Neuronal stem cell (in vitro differentiated cells): ENCODE measurements around the gene CD226.

ENCODE experiments used
- DNase-seq: peaks from one replicate; pipeline ENCODE4 v3.0.0-alpha.2; 2013; ENCODE audit warnings: low spot score
- H2AFZ ChIP-seq: one replicate; pipeline ENCODE4 v1.6.1; 2013; ENCODE audit warnings: mild to moderate bottlenecking, low read length, inconsistent platforms
- H2AK5ac ChIP-seq: 2 replicates; pipeline ENCODE4 v1.6.1; 2013; ENCODE audit warnings: low read depth, mild to moderate bottlenecking, inconsistent platforms, low read length, moderate library complexity, mixed read lengths
- H2BK120ac ChIP-seq: 2 replicates; pipeline ENCODE4 v1.6.1; 2013; ENCODE audit warnings: low read depth, mild to moderate bottlenecking, inconsistent platforms, low read length, moderate library complexity, mixed read lengths
- H2BK12ac ChIP-seq: one replicate; pipeline ENCODE4 v1.6.1; 2013; ENCODE audit warnings: low read length, inconsistent platforms
- H2BK15ac ChIP-seq: 2 replicates; pipeline ENCODE4 v1.6.1; 2013; ENCODE audit warnings: mild to moderate bottlenecking, low read length, inconsistent platforms, mixed read lengths
- H2BK5ac ChIP-seq: one replicate; pipeline ENCODE4 v1.6.1; 2013; ENCODE audit warnings: inconsistent platforms, mild to moderate bottlenecking, low read length, moderate library complexity
- H3K14ac ChIP-seq: one replicate; pipeline ENCODE4 v1.6.1; 2013; ENCODE audit warnings: low read length, inconsistent platforms
- H3K18ac ChIP-seq: 2 replicates; pipeline ENCODE4 v1.6.1; 2013; ENCODE audit warnings: low read length, inconsistent platforms
- H3K23ac ChIP-seq: 2 replicates; pipeline ENCODE4 v1.6.1; 2013; ENCODE audit warnings: low read depth, mild to moderate bottlenecking, mixed read lengths, low read length, inconsistent platforms; ENCODE audit not compliant: poor library complexity
- H3K27ac ChIP-seq: replicated peaks from 3 replicates; pipeline ENCODE4 v1.5.1; 2013; ENCODE audit warnings: low read length, inconsistent platforms
- H3K27me3 ChIP-seq, 3 experiments: 2 replicates each; pipeline ENCODE4 v1.6.1; 2013; ENCODE audit warnings: low read length in 3 of 3, mild to moderate bottlenecking in 2 of 3, inconsistent platforms in 1 of 3, low read depth in 1 of 3, mixed read lengths in 1 of 3, moderate library complexity in 1 of 3; ENCODE audit not compliant: control insufficient read depth in 3 of 3, insufficient read depth in 3 of 3
- H3K36me3 ChIP-seq, 2 donors: replicated peaks in 1 of 2; 2 replicates each; pipeline ENCODE4 v1.6.1; 2013; ENCODE audit warnings: low read length in 2 of 2; ENCODE audit not compliant: control insufficient read depth in 2 of 2, insufficient read depth in 2 of 2
- H3K4ac ChIP-seq: 2 replicates; pipeline ENCODE4 v1.6.1; 2013; ENCODE audit warnings: inconsistent platforms, mild to moderate bottlenecking, low read length, moderate library complexity
- H3K4me1 ChIP-seq, 2 donors: 1 replicate in 1 of 2; 2 replicates in 1 of 2; pipeline ENCODE4 v1.6.1; 2013; ENCODE audit warnings: low read length in 2 of 2, low read depth in 1 of 2; ENCODE audit not compliant: control insufficient read depth in 2 of 2, insufficient read depth in 1 of 2
- H3K4me2 ChIP-seq: one replicate; pipeline ENCODE4 v1.6.1; 2013; ENCODE audit warnings: mild to moderate bottlenecking, low read length, inconsistent platforms; ENCODE audit not compliant: insufficient read depth, poor library complexity, severe bottlenecking
- H3K4me3 ChIP-seq, 2 donors: 2 replicates each; pipeline ENCODE4 v1.5.1; 2013; ENCODE audit warnings: low read length in 2 of 2, mild to moderate bottlenecking in 2 of 2, inconsistent platforms in 1 of 2, moderate library complexity in 1 of 2
- H3K79me1 ChIP-seq: one replicate; pipeline ENCODE4 v1.6.1; 2013; ENCODE audit warnings: low read depth, mild to moderate bottlenecking, inconsistent platforms, low read length, moderate library complexity
- H3K9ac ChIP-seq: one replicate; pipeline ENCODE4 v1.6.1; 2013; ENCODE audit warnings: mild to moderate bottlenecking, low read depth, low read length, inconsistent platforms; ENCODE audit not compliant: poor library complexity
- H3K9me3 ChIP-seq, 2 donors: replicated peaks in 1 of 2; 2 replicates each; pipeline versions ENCODE3 to v1.6.1; 2013; ENCODE audit warnings: low read length in 2 of 2, mild to moderate bottlenecking in 2 of 2, inconsistent platforms in 1 of 2, low read depth in 1 of 2, mixed read lengths in 1 of 2, moderate library complexity in 1 of 2; ENCODE audit not compliant: control insufficient read depth in 2 of 2, insufficient read depth in 1 of 2
- H4K8ac ChIP-seq: one replicate; pipeline ENCODE4 v1.6.1; 2013; ENCODE audit warnings: low read depth, mild to moderate bottlenecking, inconsistent platforms, low read length, moderate library complexity
- H4K91ac ChIP-seq: one replicate; pipeline ENCODE4 v1.6.1; 2013; ENCODE audit warnings: low read length, low read depth, mild to moderate bottlenecking, inconsistent platforms; ENCODE audit not compliant: poor library complexity
- whole genome bisulfite sequencing, 2 donors: extraction: QIAGEN DNeasy Blood & Tissue Kit; methylation state at CpG; one replicate each; pipeline ENCODE4 v1.1.7; 2013; ENCODE audit warnings: missing lambda C conversion rate in 2 of 2, mixed read lengths in 1 of 2; ENCODE audit not compliant: insufficient read length in 2 of 2, insufficient replicate concordance in 1 of 2; ENCODE audit errors: extremely low coverage in 2 of 2; 5-methylcytosine and 5-hydroxymethylcytosine counted together

Gene CD226

GRCh38 chr18:69819460-69819859 lies 128.2 kb downstream of the CD226 start:
- Histone ChIP-seq H3K14ac (no peak overlapping the region), H2BK5ac (no peak overlapping the region), H2BK120ac (no peak overlapping the region), H2AK5ac (no peak overlapping the region), H3K4me2 (no peak overlapping the region), H4K91ac (no peak overlapping the region), H3K18ac (no peak overlapping the region), H2BK12ac (no peak overlapping the region), H3K36me3 (no peaks in the 10 kb centered on the region), H3K9ac (no peak overlapping the region), H3K79me1 (no peaks in the 10 kb centered on the region), H3K4ac (no peak overlapping the region), H2BK15ac (no peak overlapping the region), H2AFZ (no peak overlapping the region), H3K27me3 (no peaks in the 10 kb centered on the region), H4K8ac (no peak overlapping the region), H3K9me3 (no peaks in the 10 kb centered on the region), H3K27ac (no peak overlapping the region), H3K4me3 (no peak overlapping the region), H3K4me1 (no peaks in the 10 kb centered on the region), H3K23ac (no peak overlapping the region)
- WGBS, 2 donors: no CpG with 5 or more reads among the region's 2 CpGs
- no peak for DNase-seq

- no CpG with 5 or more reads among the region's 5 CpGs for WGBS, 2 donors
- no peaks in the 10 kb centered on the region for H3K36me3 ChIP-seq
- no peak overlapping the region for H4K8ac ChIP-seq
- H4K91ac ChIP-seq: no peak overlapping the region
- no peak overlapping the region for H2BK15ac ChIP-seq
- H2AK5ac ChIP-seq: no peak overlapping the region
- H3K23ac ChIP-seq: no peak overlapping the region
- H3K9ac ChIP-seq: no peak overlapping the region
- H3K27me3 ChIP-seq: no peaks in the 10 kb centered on the region
- no peak overlapping the region for H3K27ac ChIP-seq
- no peak overlapping the region for H2AFZ ChIP-seq
- no peak overlapping the region for H2BK12ac ChIP-seq
- H3K14ac ChIP-seq: no peak overlapping the region
- no peak overlapping the region for H3K4me2 ChIP-seq
- no peak overlapping the region for H2BK120ac ChIP-seq
- no peak overlapping the region for H3K4ac ChIP-seq
- H2BK5ac ChIP-seq: no peak overlapping the region
- H3K4me1 ChIP-seq: no peaks in the 10 kb centered on the region
- no peak overlapping the region for H3K18ac ChIP-seq
- no peak for DNase-seq
- H3K9me3 ChIP-seq: peaks cover 0 to 3% of the 10 kb centered on the region in 2 donors
- no peak overlapping the region for H3K4me3 ChIP-seq
- H3K79me1 ChIP-seq: no peaks in the 10 kb centered on the region
Observed at GRCh38 chr18:69817335-69817940, 130.2 kb downstream of the CD226 start.

- no peak overlapping the region for H3K4ac ChIP-seq
- H2BK120ac ChIP-seq: no peak overlapping the region
- no peak overlapping the region for H2BK12ac ChIP-seq
- H3K4me2 ChIP-seq: no peak overlapping the region
- H3K4me1 ChIP-seq: no peaks in the 10 kb centered on the region
- no peak overlapping the region for H3K23ac ChIP-seq
- H3K14ac ChIP-seq: no peak overlapping the region
- H2BK5ac ChIP-seq: no peak overlapping the region
- no peak overlapping the region for H4K91ac ChIP-seq
- no peak overlapping the region for H2AK5ac ChIP-seq
- no peak overlapping the region for H3K9ac ChIP-seq
- H3K4me3 ChIP-seq: no peak overlapping the region
- no peaks in the 10 kb centered on the region for H3K79me1 ChIP-seq
- no peak overlapping the region for H2BK15ac ChIP-seq
- H3K36me3 ChIP-seq: no peaks in the 10 kb centered on the region
- no peak overlapping the region for H2AFZ ChIP-seq
- H4K8ac ChIP-seq: no peak overlapping the region
- H3K27ac ChIP-seq: no peak overlapping the region
- WGBS, 2 donors: no CpG with 5 or more reads among the region's 4 CpGs
- H3K18ac ChIP-seq: no peak overlapping the region
- no peak for DNase-seq
- H3K27me3 ChIP-seq: no peaks in the 10 kb centered on the region
- H3K9me3 ChIP-seq: peaks cover 0 to 3% of the 10 kb centered on the region in 2 donors
Observed at GRCh38 chr18:69814861-69815385, 132.8 kb downstream of the CD226 start.

- H3K18ac ChIP-seq: no peak overlapping the region
- H2BK120ac ChIP-seq: no peak overlapping the region
- H2BK12ac ChIP-seq: no peak overlapping the region
- H3K4me2 ChIP-seq: no peak overlapping the region
- no peak overlapping the region for H2AFZ ChIP-seq
- WGBS, 2 donors: no CpG with 5 or more reads among the region's 1 CpG
- no peak overlapping the region for H2AK5ac ChIP-seq
- H3K4me3 ChIP-seq: no peak overlapping the region
- H3K36me3 ChIP-seq: no peaks in the 10 kb centered on the region
- H3K27ac ChIP-seq: no peak overlapping the region
- peaks cover 0 to 3% of the 10 kb centered on the region in 2 donors for H3K9me3 ChIP-seq
- H2BK5ac ChIP-seq: no peak overlapping the region
- H3K4ac ChIP-seq: no peak overlapping the region
- no peak overlapping the region for H2BK15ac ChIP-seq
- H3K79me1 ChIP-seq: no peaks in the 10 kb centered on the region
- H3K23ac ChIP-seq: no peak overlapping the region
- no peaks in the 10 kb centered on the region for H3K4me1 ChIP-seq
- DNase-seq: no peak
- no peak overlapping the region for H3K9ac ChIP-seq
- H4K91ac ChIP-seq: no peak overlapping the region
- H3K14ac ChIP-seq: no peak overlapping the region
- H3K27me3 ChIP-seq: no peaks in the 10 kb centered on the region
- H4K8ac ChIP-seq: no peak overlapping the region
Observed at GRCh38 chr18:69813559-69813958, 134.1 kb downstream of the CD226 start.
